H9 (cell line): ENCODE measurements around the gene B4GAT1. TPM values are rescaled to one million over a fixed set of nuclear protein-coding genes. Genes with fewer than 3 reads are reported as not detected.

ENCODE experiments used
- DNase-seq: peaks from one replicate; pipeline ENCODE4 v3.0.0-alpha.2; 2017
- H2AFZ ChIP-seq: one replicate; pipeline ENCODE4 v1.6.1; 2013; ENCODE audit warnings: mild to moderate bottlenecking, low read length, control low read depth, moderate library complexity
- H2AK5ac ChIP-seq: 2 replicates; pipeline ENCODE4 v1.6.1; 2013; ENCODE audit warnings: low read length, control low read depth, mixed read lengths; ENCODE audit not compliant: insufficient read length
- H2BK120ac ChIP-seq: one replicate; pipeline ENCODE4 v1.6.1; 2013; ENCODE audit warnings: low read depth, mild to moderate bottlenecking, low read length, control low read depth, inconsistent platforms; ENCODE audit not compliant: poor library complexity, severe bottlenecking
- H2BK12ac ChIP-seq: 2 replicates; pipeline ENCODE4 v1.6.1; 2013; ENCODE audit warnings: low read length, control low read depth, mixed read lengths, low read depth; ENCODE audit not compliant: insufficient read length
- H2BK15ac ChIP-seq: 2 replicates; pipeline ENCODE4 v1.6.1; 2013; ENCODE audit warnings: low read depth, low read length, control low read depth
- H2BK20ac ChIP-seq: one replicate; pipeline ENCODE4 v1.6.1; 2013; ENCODE audit warnings: low read depth, mild to moderate bottlenecking, low read length, control low read depth, inconsistent platforms; ENCODE audit not compliant: poor library complexity, severe bottlenecking
- H2BK5ac ChIP-seq: 2 replicates; pipeline ENCODE4 v1.6.1; 2013; ENCODE audit warnings: low read length, control low read depth, mixed read lengths; ENCODE audit not compliant: insufficient read length
- H3K14ac ChIP-seq: 2 replicates; pipeline ENCODE4 v1.6.1; 2013; ENCODE audit warnings: low read length, control low read depth; ENCODE audit not compliant: insufficient read depth
- H3K18ac ChIP-seq: 2 replicates; pipeline ENCODE4 v1.6.1; 2013; ENCODE audit warnings: low read depth, mild to moderate bottlenecking, mixed read lengths, low read length, control low read depth; ENCODE audit not compliant: insufficient read length
- H3K23ac ChIP-seq: 2 replicates; pipeline ENCODE4 v1.6.1; 2013; ENCODE audit warnings: low read length, control low read depth, mixed read lengths, low read depth; ENCODE audit not compliant: insufficient read length
- H3K23me2 ChIP-seq: 2 replicates; pipeline ENCODE4 v1.6.1; 2013; ENCODE audit warnings: low read depth, mild to moderate bottlenecking, mixed read lengths, low read length, control low read depth; ENCODE audit not compliant: insufficient read length, poor library complexity, severe bottlenecking
- H3K27ac ChIP-seq: 2 replicates; pipeline ENCODE4 v1.5.1; 2013; ENCODE audit warnings: low read length, control low read depth, mixed read lengths, low read depth; ENCODE audit not compliant: insufficient read length
- H3K27me3 ChIP-seq: 2 replicates; pipeline ENCODE4 v1.6.1; 2013; ENCODE audit warnings: low read length, control low read depth, inconsistent platforms; ENCODE audit not compliant: insufficient read depth
- H3K4ac ChIP-seq: 2 replicates; pipeline ENCODE4 v1.6.1; 2013; ENCODE audit warnings: low read depth, mild to moderate bottlenecking, control low read depth, inconsistent platforms, low read length, moderate library complexity
- H3K4me1 ChIP-seq: 2 replicates; pipeline ENCODE4 v1.6.1; 2013; ENCODE audit warnings: low read length, control low read depth, inconsistent platforms; ENCODE audit not compliant: insufficient read depth
- H3K4me2 ChIP-seq: 2 replicates; pipeline ENCODE4 v1.6.1; 2013; ENCODE audit warnings: low read length, control low read depth, mixed read lengths; ENCODE audit not compliant: insufficient read length, insufficient read depth
- H3K56ac ChIP-seq: 2 replicates; pipeline ENCODE4 v1.6.1; 2013; ENCODE audit warnings: low read depth, mild to moderate bottlenecking, mixed read lengths, low read length, control low read depth; ENCODE audit not compliant: insufficient read length
- H3K79me1 ChIP-seq: 2 replicates; pipeline ENCODE4 v1.6.1; 2013; ENCODE audit warnings: low read depth, mild to moderate bottlenecking, moderate library complexity, low read length, control low read depth, inconsistent platforms; ENCODE audit not compliant: insufficient read depth, poor library complexity, severe bottlenecking
- H3K79me2 ChIP-seq: 2 replicates; pipeline ENCODE4 v1.6.1; 2013; ENCODE audit warnings: low read length, control low read depth, inconsistent platforms; ENCODE audit not compliant: insufficient read depth
- H3K9ac ChIP-seq: 2 replicates; pipeline ENCODE4 v1.6.1; 2013; ENCODE audit warnings: low read length, control low read depth, mixed read lengths; ENCODE audit not compliant: insufficient read length; ENCODE audit errors: extremely low read depth
- H3K9me3 ChIP-seq: one replicate; pipeline ENCODE4 v1.6.1; 2013; ENCODE audit warnings: low read depth, low read length, inconsistent platforms; ENCODE audit not compliant: control insufficient read depth
- H3T11ph ChIP-seq: one replicate; pipeline ENCODE4 v1.6.1; 2013; ENCODE audit warnings: mild to moderate bottlenecking, low read length, control low read depth, inconsistent platforms
- H4K20me1 ChIP-seq: one replicate; pipeline ENCODE4 v1.6.1; 2013; ENCODE audit not compliant: control insufficient read depth, insufficient read length, insufficient read depth
- H4K5ac ChIP-seq: 2 replicates; pipeline ENCODE4 v1.6.1; 2013; ENCODE audit warnings: low read depth, mild to moderate bottlenecking, mixed read lengths, low read length, control low read depth; ENCODE audit not compliant: insufficient read length
- H4K8ac ChIP-seq: replicated peaks from 2 replicates; pipeline ENCODE4 v1.6.1; 2013; ENCODE audit warnings: low read length, control low read depth, mixed read lengths, low read depth; ENCODE audit not compliant: insufficient read length
- H4K91ac ChIP-seq: 2 replicates; pipeline ENCODE4 v1.6.1; 2013; ENCODE audit warnings: low read depth, mild to moderate bottlenecking, moderate library complexity, mixed read lengths, low read length, control low read depth; ENCODE audit not compliant: insufficient read length
- H3K27ac Mint-ChIP-seq, 3 experiments: 2 replicates in 2 of 3; 3 replicates in 1 of 3; pipeline ENCODE4 v1.8.0; 2020 to 2021; ENCODE audit warnings: mixed read lengths in 3 of 3, mild to moderate bottlenecking in 1 of 3, moderate library complexity in 1 of 3
- H3K27me3 Mint-ChIP-seq: 2 replicates; pipeline ENCODE4 v1.8.0; 2021; ENCODE audit warnings: low read depth, mild to moderate bottlenecking, moderate library complexity, mixed read lengths
- H3K36me3 Mint-ChIP-seq, 3 experiments: 2 replicates in 2 of 3; 3 replicates in 1 of 3; pipeline ENCODE4 v1.8.0; 2020 to 2021; ENCODE audit warnings: low read depth in 3 of 3, mixed read lengths in 3 of 3; ENCODE audit not compliant: insufficient read depth in 1 of 3
- H3K4me1 Mint-ChIP-seq, 2 experiments: 2 replicates each; pipeline ENCODE4 v1.8.0; 2020; ENCODE audit warnings: mixed read lengths in 2 of 2
- H3K4me3 Mint-ChIP-seq, 2 experiments: 2 replicates in 1 of 2; 3 replicates in 1 of 2; pipeline ENCODE4 v1.8.0; 2020 to 2021; ENCODE audit warnings: mild to moderate bottlenecking in 2 of 2, mixed read lengths in 2 of 2, moderate library complexity in 1 of 2
- H3K9me3 Mint-ChIP-seq, 2 experiments: 2 replicates in 1 of 2; 3 replicates in 1 of 2; pipeline ENCODE4 v1.8.0; 2020; ENCODE audit warnings: mild to moderate bottlenecking in 2 of 2, mixed read lengths in 2 of 2, moderate library complexity in 1 of 2
- WGBS: extraction: QIAGEN DNeasy Blood & Tissue Kit; methylation state at CpG from one replicate; pipeline ENCODE4 v1.1.7; 2013; ENCODE audit warnings: missing lambda C conversion rate, low lambda C conversion rate, mixed read lengths; ENCODE audit not compliant: insufficient read length; ENCODE audit errors: extremely low coverage; 5-methylcytosine and 5-hydroxymethylcytosine counted together
- total RNA-seq: library from RNA; stranded (reverse); gene quantifications from 2 replicates; pipeline ENCODE4 v1.2.1, GENCODE V29; 2021
- TF ChIP-seq, protein P1 (sequence below): fragments of 200-600 bp; sonication (generic); conservative IDR thresholded peaks from 3 replicates; pipeline ENCODE4 v1.8.0; 2021; ENCODE audit warnings: antibody characterized with exemption, mild to moderate bottlenecking

Gene B4GAT1
- total RNA-seq, 1 experiment from 2014 or later = 24.3 TPM

DNA sequence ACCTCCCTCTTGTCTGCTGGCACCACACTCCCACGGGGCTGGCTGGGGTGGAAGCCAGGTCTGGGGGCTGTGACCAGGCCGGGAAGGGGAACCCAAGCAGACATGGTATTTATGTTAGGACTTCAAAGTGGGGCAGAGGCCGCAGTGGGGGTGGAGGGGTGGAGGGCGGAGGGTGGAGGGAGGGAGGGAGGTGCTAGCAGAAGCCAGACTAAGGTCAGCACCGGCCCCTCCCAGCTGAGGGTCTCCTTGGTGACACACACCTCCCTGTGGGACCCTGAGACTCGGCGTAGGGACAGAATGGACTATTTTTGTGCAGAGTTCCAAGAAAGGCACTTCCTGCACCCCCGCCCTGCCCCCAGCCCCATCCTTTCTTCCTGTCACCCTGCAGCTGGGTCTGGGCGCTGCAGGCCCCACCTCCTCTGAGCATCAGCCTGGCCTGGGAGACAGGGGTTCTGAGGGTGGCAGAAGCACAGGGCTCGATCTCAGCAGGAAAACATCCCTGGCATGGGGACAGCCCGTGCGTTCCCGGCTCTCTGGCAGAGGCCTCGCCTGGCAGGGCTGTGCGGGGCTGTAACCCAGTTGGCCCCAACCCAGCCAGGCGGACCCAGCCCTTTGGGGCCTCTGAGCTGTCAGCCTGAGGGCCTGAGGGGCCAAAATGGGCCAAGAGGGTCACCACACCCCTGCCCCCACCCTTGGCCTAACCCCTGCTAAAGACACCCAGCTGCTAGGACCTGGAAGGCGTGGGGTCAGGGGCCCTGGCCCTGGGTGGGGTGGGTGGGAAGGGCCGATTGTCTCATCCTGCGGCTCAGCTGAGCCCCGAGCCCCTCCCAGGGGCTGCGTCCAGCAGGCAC, 20.9 kb downstream of the B4GAT1 start:
- Histone ChIP-seq H2AFZ (no peak overlapping the region), H3K27ac (no peak overlapping the region), H3K56ac (no peak overlapping the region), H2BK20ac (no peak overlapping the region), H3K14ac (no peak overlapping the region), H3K27me3 (no peaks in the 10 kb centered on the region), H2BK12ac (no peak overlapping the region), H4K8ac (no peak overlapping the region), H3T11ph (no peak overlapping the region), H3K4ac (no peak overlapping the region), H2BK5ac (no peak overlapping the region), H3K23me2 (no peaks in the 10 kb centered on the region), H2BK120ac (no peak overlapping the region), H3K18ac (no peak overlapping the region), H3K23ac (no peak overlapping the region), H3K79me1 (no peaks in the 10 kb centered on the region), H3K79me2 (no peaks in the 10 kb centered on the region), H4K91ac (no peak overlapping the region), H3K4me2 (no peak overlapping the region), H2AK5ac (no peak overlapping the region), H4K20me1 (no peaks in the 10 kb centered on the region), H3K9me3 (no peaks in the 10 kb centered on the region), H4K5ac (no peak overlapping the region), H3K4me1 (0 out of 2 replicates have a peak, but pooled peaks cover 3% of the 10 kb centered on the region), H3K9ac (no peak overlapping the region), H2BK15ac (no peak overlapping the region)
- Mint-ChIP-seq H3K27ac (no peak overlapping the region), H3K36me3 (no peaks in the 10 kb centered on the region; a peak in 1 of 7 replicates), H3K9me3 (no peaks in the 10 kb centered on the region), H3K27me3 (peaks cover 10% of the 10 kb centered on the region), H3K4me1 (peaks cover 9 to 22% of the 10 kb centered on the region in 2 experiments), H3K4me3 (no peak overlapping the region)
- WGBS = no CpG with 5 or more reads among the region's 21 CpGs
- TF ChIP-seq, protein P1, sequence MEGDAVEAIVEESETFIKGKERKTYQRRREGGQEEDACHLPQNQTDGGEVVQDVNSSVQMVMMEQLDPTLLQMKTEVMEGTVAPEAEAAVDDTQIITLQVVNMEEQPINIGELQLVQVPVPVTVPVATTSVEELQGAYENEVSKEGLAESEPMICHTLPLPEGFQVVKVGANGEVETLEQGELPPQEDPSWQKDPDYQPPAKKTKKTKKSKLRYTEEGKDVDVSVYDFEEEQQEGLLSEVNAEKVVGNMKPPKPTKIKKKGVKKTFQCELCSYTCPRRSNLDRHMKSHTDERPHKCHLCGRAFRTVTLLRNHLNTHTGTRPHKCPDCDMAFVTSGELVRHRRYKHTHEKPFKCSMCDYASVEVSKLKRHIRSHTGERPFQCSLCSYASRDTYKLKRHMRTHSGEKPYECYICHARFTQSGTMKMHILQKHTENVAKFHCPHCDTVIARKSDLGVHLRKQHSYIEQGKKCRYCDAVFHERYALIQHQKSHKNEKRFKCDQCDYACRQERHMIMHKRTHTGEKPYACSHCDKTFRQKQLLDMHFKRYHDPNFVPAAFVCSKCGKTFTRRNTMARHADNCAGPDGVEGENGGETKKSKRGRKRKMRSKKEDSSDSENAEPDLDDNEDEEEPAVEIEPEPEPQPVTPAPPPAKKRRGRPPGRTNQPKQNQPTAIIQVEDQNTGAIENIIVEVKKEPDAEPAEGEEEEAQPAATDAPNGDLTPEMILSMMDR = no peak
- DNase-seq = no peak
